Neural cell (in vitro differentiated cells): ENCODE data around the gene ZKSCAN1.
"Not testable (repeated sequence)": the region's sequence is repeated elsewhere in the genome, so short reads cannot be mapped to it uniquely, and the experiment has no call there.

Experiments
- CTCF ChIP-seq: fragments of 450-650 bp; IDR thresholded peaks from 2 replicates; pipeline ENCODE4 v1.5.1; 2014; ENCODE audit warnings: antibody characterized with exemption, mild to moderate bottlenecking, moderate library complexity; ENCODE audit not compliant: poor library complexity, severe bottlenecking
- EP300 ChIP-seq: fragments of 450-650 bp; conservative IDR thresholded peaks from 2 replicates; pipeline ENCODE4 v1.6.1; 2014; ENCODE audit warnings: antibody characterized with exemption, mild to moderate bottlenecking, moderate library complexity; ENCODE audit not compliant: poor library complexity, severe bottlenecking
- EZH2 ChIP-seq: fragments of 200-600, 300-800 bp; shearing (Covaris generic), sonication (generic); IDR thresholded peaks from 2 replicates; pipeline ENCODE4 v1.6.1; 2014; ENCODE audit warnings: antibody characterized with exemption, low read length, borderline replicate concordance, mild to moderate bottlenecking; ENCODE audit not compliant: insufficient read depth, poor library complexity, severe bottlenecking
- MXI1 ChIP-seq: fragments of 450-650 bp; conservative IDR thresholded peaks from 2 replicates; pipeline ENCODE4 v1.6.1; 2014; ENCODE audit warnings: antibody characterized with exemption, mild to moderate bottlenecking; ENCODE audit not compliant: poor library complexity, severe bottlenecking
- POLR2AphosphoS5 ChIP-seq: IDR thresholded peaks from 2 replicates; pipeline ENCODE4 v1.6.1; 2012
- RAD21 ChIP-seq: fragments of 450-650 bp; conservative IDR thresholded peaks from 2 replicates; pipeline ENCODE4 v1.6.1; 2014; ENCODE audit warnings: antibody characterized with exemption, mild to moderate bottlenecking, moderate library complexity
- REST ChIP-seq: IDR thresholded peaks from 2 replicates; pipeline ENCODE4 v1.6.1; 2012; ENCODE audit warnings: borderline replicate concordance
- SMC3 ChIP-seq: fragments of 450-650 bp; conservative IDR thresholded peaks from 2 replicates; pipeline ENCODE4 v1.6.1; 2014; ENCODE audit warnings: antibody characterized with exemption, mild to moderate bottlenecking, moderate library complexity; ENCODE audit not compliant: poor library complexity
- TAF1 ChIP-seq: IDR thresholded peaks from 2 replicates; pipeline ENCODE4 v1.6.1; 2012; ENCODE audit warnings: low read depth

DNA sequence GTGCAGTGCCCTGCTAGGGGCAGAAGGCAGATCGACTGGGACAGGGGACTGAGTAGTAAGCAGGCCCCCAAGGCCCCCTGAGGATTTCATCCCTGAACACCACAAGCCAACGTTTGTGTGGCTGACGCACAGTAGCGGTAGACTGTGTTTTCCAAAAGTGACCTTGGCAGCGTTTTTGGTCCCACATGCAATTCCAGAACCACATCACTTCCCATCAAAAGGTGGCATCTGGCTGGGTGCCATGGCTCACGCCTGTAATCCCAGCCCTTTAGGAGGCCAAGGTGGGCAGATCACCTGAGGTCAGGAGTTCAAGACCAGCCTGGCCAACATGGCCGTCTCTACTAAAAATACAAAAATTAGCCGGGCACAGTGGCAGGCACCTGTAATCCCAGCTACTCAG is 5.4 kb upstream of the ZKSCAN1 start:
- TF ChIP-seq CTCF, POLR2AphosphoS5, SMC3, REST, EP300, RAD21, EZH2, TAF1, MXI1: not testable (repeated sequence)
